Activated B cell treated with CpG ODN at 0.5 μM for 24 hours (primary cell): Measurements from ENCODE around the gene CTBP1. TPM values are rescaled to one million over a fixed set of nuclear protein-coding genes. Genes with fewer than 3 reads are reported as not detected.

Experiments used
- ATAC-seq: fragments of 200-7000 bp; cut with Tn5 transposase; one replicate; pipeline ENCODE4 v1.10.0; 2021; ENCODE audit warnings: low read depth, mild to moderate bottlenecking, moderate library complexity
- CTCF ChIA-PET: fragments of 350-600 bp; sonication (Branson Sonifier 250); formaldehyde crosslinking; loops from one replicate; lab custom pipeline; 2021; ENCODE audit warnings: antibody characterized with exemption; lab: Charles Lee
- POLR2A ChIA-PET: fragments of 350-600 bp; sonication (Branson Sonifier 250); formaldehyde crosslinking; loops from one replicate; lab custom pipeline; 2021; ENCODE audit warnings: antibody characterized with exemption; lab: Charles Lee
- DNase-seq: peaks from one replicate; pipeline ENCODE4 v3.0.0; 2022
- H3K27ac Mint-ChIP-seq: one replicate; pipeline ENCODE4 v1.8.0; 2020; ENCODE audit warnings: mixed read lengths
- H3K27me3 Mint-ChIP-seq: one replicate; pipeline ENCODE4 v1.8.0; 2021; ENCODE audit warnings: mixed read lengths
- H3K36me3 Mint-ChIP-seq: one replicate; pipeline ENCODE4 v1.8.0; 2021; ENCODE audit warnings: low read depth, mixed read lengths
- H3K4me1 Mint-ChIP-seq: one replicate; pipeline ENCODE4 v1.8.0; 2021; ENCODE audit warnings: mixed read lengths
- H3K4me3 Mint-ChIP-seq: one replicate; pipeline ENCODE4 v1.8.0; 2020; ENCODE audit warnings: mild to moderate bottlenecking, mixed read lengths
- H3K9me3 Mint-ChIP-seq: one replicate; pipeline ENCODE4 v1.8.0; 2020; ENCODE audit warnings: mixed read lengths
- CTCF ChIP-seq: fragments of 200-600 bp; IDR thresholded peaks from one replicate; pipeline ENCODE4 v1.8.0; 2022; ENCODE audit warnings: antibody characterized with exemption, mild to moderate bottlenecking
- intact Hi-C: fragments of 100-400 bp; cut with micrococcal nuclease; formaldehyde crosslinking; loops from one replicate; pipeline ENCODE4 v1.15.1; 2024
- total RNA-seq: library from RNA; stranded (reverse); gene quantifications from 2 replicates; pipeline ENCODE4 v1.2.3, GENCODE V29; 2022

CTBP1 gene
- total RNA-seq, 1 donor from 2014 or later, result 175 TPM

GRCh38 chr4:1226598-1226997 is 22.3 kb downstream of the CTBP1 start:
- ChIA-PET CTCF (no interaction called here), POLR2A (no interaction called here)
- peaks cover 72% of the 10 kb centered on the region for H3K36me3 Mint-ChIP-seq
- DNase-seq, result no peak
- no peaks in the 10 kb centered on the region for H3K27me3 Mint-ChIP-seq
- no peak for ATAC-seq
- no peak overlapping the region for H3K4me3 Mint-ChIP-seq
- intact Hi-C loops, result no loop called here
- H3K27ac Mint-ChIP-seq, result no peak overlapping the region
- H3K9me3 Mint-ChIP-seq, result no peaks in the 10 kb centered on the region
- no peak for TF ChIP-seq CTCF
- H3K4me1 Mint-ChIP-seq, result peaks cover 6% of the 10 kb centered on the region

DNA sequence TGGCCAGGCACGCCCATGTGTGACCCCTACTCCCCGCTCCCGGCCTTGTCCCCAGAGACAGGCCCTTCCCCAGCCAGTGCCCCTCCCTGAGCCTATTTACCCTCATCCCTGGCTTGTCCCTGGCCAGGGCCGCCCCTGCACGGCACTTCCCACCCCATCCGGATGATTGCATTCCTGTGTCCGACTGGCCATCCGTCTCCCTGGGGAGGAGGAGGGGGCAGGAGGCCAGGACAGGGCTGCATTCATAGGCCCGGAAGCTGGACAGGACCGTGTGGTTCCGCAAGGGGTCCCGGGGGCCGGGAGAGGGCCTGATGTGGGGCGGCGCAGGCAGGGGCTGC is 22.8 kb downstream of the CTBP1 start:
- no peak for ATAC-seq
- Mint-ChIP-seq H3K9me3 (no peaks in the 10 kb centered on the region), H3K4me1 (peaks cover 11% of the 10 kb centered on the region), H3K27me3 (no peaks in the 10 kb centered on the region), H3K27ac (no peak overlapping the region), H3K36me3 (peaks cover 72% of the 10 kb centered on the region), H3K4me3 (no peak overlapping the region)
- POLR2A ChIA-PET, result no interaction called here
- intact Hi-C loops, result no loop called here
- no peak for TF ChIP-seq CTCF
- no peak for DNase-seq
- CTCF ChIA-PET, result no interaction called here

GRCh38 chr4:1225272-1226143 is 23.4 kb downstream of the CTBP1 start:
- H3K27ac Mint-ChIP-seq, result no peak overlapping the region
- intact Hi-C loops, result no loop called here

DNA sequence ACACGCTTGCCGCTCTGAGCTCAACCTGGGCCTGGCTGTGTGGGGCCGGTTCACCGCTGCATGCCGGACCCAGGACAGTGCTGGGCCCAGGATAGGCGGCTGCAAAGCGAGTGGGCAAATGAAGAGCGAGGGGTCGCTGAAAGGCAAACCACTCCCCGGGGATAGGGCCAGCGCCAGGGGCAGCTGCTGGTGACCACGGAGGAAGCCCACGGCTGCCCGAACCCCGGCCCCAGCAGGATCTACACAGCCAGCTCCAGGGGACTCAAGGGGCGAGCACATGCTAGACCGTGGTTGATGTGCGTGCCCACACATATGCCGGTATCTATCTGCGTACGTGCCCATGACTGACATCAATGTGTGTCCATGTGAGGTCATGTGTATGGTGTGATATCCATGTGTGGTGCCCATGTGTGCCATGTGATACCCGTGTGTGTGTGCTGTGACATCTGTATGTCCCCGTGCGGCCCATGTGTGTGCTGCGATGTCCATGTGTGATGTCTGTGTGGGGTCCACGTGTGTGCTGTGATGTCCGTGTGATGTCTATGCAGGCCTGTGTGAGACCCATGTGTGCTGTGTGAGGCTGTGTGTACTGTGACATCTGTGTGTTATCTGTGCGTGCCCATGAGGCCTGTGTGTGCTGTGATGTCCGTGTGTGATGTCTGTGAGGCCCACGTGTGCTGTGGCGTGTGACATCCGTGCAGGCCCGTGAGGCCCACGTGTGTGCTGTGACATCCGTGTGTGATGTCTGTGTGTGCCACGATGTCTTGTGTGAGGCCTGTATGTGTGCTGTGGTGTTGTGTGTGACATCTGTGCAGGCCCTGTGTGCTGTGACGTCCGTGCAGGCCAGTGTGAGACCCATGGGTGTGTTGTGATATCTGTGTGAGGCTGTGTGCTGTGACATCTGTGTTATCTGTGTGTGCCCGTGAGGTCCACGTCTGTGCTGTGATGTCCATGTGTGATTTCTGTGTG is 24.8 kb downstream of the CTBP1 start:
- H3K9me3 Mint-ChIP-seq, result no peaks in the 10 kb centered on the region
- ChIA-PET POLR2A (no interaction called here), CTCF (no interaction called here)
- H3K36me3 Mint-ChIP-seq, result peaks cover 66% of the 10 kb centered on the region
- H3K27ac Mint-ChIP-seq, result peak overlapping the region; percentile 0
- no peak for TF ChIP-seq CTCF
- intact Hi-C loops, result no loop called here
- no peak overlapping the region for H3K4me3 Mint-ChIP-seq
- no peaks in the 10 kb centered on the region for H3K27me3 Mint-ChIP-seq
- H3K4me1 Mint-ChIP-seq, result peaks cover 28% of the 10 kb centered on the region
- ATAC-seq, result no peak
- DNase-seq, result no peak

More at GRCh38 chr4:1225272-1226143, 23.4 kb downstream of the CTBP1 start:
- no peaks in the 10 kb centered on the region for H3K9me3 Mint-ChIP-seq
- POLR2A ChIA-PET, result no interaction called here
- ATAC-seq (no peak), DNase-seq (no peak)
- CTCF ChIA-PET, result no interaction called here
- H3K4me1 Mint-ChIP-seq, result peaks cover 17% of the 10 kb centered on the region
- peaks cover 71% of the 10 kb centered on the region for H3K36me3 Mint-ChIP-seq
- H3K27me3 Mint-ChIP-seq, result no peaks in the 10 kb centered on the region
- TF ChIP-seq CTCF, result no peak
- H3K4me3 Mint-ChIP-seq, result no peak overlapping the region
